ENCODE measurements around the gene SOX13.
"Not testable (repeated sequence)": the region's sequence is repeated elsewhere in the genome, so short reads cannot be mapped to it uniquely, and the experiment has no call there.

SOX13 gene

DNA sequence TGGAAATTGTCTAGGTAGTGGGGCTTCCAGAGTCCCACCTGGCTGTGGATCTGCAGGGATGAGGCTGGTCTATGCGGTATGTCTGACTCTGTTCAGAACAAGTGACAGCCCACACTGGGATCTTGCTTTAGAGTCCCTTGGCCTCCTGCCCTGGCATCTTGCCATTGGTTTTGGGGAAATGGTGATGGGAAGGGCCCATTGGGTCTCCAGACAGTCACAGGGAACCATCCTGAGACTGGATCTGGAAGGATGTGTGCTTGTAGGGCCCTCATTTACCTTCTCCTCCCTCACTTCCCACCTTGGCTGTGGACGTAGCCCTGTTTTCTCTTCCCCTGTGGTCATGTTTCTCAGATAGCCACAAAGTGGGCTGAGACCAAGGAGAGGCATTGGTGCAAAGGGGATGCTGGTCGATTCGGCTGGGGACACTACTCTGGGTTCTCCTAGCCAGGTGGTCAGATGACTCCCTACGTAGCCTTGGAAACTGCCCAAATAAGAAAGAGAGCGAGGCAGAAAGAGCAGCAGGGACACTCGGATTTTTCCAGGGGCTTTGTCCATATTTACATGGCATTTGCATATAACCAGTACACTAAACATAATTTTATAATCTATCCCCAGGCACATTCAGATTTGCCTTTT lies 15.1 kb downstream of the SOX13 start:
- no peak for DNase-seq

DNA sequence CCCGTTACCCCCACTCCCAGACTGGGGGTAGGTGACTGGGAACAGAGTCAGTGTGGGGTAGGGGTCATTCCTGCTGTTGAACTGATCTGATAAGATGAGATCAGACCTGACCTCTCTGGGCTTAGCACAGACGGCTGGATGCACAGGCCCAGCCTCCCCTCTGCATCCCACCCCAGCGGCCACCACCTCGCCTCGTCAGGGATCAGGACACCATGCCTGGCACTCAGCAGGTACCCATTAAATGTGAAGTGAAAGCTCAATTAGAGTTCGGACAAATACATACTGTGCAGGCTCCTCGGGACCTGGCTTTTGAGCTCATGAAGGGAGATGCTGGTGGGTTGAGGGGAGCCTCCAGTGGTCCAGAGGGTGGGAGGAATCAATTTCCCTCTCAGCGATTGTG lies 15.7 kb downstream of the SOX13 start:
- DNase-seq: no peak

DNA sequence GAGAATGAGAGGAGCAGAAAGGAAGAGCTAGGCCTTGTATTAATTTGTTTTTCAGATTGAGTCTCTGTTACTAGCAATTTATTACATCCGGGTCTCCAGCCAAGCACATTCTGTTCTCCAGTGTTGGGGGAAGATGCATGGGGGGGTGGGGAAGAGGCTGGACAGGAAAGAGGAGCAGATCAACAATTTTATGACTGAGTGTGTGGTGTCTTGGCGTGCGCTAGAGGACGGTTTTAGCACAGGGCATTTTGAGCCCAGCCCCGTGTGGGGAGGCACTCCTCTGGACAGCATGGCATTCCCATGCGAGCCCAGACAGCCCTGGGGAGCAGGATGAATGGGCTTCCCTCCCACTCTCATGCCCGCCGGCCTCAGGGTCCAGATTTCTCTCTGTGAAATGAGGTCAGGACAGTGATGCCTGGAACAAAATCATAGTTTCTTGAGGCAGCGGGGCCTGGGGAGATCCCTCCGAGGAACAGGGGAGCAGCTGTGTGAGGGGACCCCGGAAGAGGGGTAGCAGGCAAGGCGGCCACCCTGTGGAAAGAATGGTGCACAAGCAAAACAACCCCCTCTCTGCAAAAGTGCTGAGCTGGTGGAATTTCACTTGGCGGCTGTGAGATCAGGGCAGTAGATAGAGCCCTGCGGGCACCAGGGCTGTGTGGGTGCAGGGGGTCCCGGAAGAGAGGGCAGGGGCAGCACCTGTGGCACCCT lies 16.3 kb downstream of the SOX13 start:
- no peak for DNase-seq

DNA sequence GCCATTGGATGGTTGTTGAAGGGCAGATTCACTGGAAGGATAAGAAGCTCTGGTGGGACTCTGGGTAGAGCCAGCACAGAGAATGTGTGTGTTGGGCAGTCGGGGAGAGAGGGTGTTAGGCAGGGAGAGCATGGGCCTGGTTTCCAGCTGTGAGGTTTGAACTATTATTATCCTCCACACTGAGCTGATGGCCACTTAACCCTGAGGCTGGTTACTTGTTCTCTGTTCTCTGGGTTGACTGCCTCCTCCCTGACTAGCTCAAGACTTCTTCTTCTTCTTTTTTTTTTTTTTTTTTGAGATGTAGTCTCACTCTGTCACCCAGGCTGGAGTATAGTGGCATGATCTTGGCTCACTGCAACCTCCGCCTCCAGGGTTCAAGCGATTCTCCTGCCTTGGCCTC lies 17.2 kb downstream of the SOX13 start:
- not testable (repeated sequence) for DNase-seq

DNA sequence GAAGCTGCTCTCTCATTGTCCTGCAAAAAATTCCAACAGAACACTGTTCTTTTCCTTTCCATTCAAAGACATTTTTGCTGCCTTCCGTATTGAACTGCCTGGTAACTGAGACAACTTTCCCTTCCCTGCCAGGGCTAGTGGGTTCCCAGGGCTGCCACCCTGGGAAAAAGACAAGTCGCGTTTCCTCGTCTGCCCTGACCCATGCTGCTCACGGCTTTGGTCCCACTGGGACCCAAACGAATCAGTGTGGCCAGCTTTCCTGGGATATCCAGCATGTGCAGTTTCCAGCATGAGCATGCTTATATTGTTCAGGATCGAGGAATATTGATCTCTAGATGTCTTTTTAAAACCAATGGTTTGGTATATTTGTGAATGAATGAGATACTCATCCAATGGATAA lies 18.2 kb downstream of the SOX13 start:
- DNase-seq: no peak

DNA sequence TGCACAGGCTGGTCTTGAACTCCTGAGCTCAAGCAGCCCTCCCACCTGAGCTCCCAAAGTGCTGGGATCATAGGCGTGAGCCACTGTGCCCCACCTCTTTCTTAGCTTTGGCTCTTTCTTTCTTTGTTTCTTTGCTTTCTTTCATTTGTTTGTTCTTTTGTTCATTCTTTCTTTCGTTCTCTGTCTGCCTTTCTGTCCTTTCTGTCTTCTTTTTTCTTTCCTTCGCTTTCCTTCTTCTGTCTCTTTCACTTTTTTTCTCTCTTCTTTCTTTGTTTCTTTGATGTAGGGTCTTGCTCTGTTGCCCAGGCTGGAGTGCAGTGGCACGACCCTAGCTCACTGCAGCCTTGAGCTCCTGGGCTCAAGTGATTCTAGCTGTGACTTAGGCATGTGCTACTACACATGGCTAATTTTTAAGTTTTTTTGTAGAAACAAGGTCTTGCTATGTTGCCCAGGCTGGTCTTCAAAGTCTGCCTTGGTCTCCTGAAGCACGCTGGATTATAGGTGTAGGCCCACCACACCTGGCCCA lies 18.9 kb downstream of the SOX13 start:
- no peak for DNase-seq

DNA sequence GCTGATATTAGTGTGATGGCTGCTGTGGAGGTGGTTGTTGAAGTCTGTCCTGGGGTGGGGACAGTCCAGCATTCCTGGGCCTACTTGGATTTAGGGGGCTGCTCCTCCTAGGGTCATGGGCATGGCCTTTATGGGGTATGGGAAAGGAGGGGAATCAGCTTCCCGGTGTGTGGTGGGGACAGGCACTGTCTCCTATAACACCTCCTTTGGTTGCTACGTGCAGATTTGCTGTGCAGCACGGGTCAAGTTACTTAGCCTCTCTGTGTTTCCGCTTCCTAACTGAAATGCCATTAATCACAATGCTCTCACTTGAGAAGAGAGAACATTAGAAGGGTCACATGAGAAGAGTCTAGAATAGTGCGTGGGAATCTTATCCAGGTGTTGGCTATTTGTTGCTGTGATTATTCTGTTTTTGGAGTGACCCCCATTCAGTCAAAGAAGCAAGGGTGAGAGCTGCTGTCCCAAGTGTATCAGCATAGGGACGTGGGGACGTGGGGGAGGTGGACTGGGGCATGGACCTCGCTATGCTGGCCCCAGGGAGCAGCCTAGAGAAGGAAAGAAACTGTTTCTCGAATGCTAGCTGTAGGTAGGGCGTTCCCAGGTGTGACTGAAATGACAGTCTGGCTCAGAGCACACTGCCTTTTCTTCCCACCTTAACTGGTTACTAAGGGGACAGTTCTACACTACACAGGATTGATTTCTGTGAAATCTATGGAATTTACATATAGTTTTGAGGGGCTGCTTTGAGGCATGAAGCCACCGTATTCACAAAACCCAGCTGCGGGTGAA lies 19.9 kb downstream of the SOX13 start:
- DNase-seq: no peak

DNA sequence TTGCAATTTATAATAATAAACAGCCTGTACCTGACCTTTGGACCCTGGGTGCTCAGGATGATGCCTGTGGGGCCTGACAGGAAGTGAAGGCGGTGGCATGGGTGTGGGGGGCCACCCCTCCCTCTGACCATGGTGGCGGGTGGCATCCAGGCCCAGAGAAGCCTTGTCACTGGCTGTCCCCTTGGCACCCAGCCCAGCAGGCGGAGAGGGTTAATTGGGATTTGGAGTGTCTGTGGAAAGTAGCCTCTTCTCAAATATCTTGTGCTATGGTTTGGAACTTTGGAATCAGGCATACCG lies 20.5 kb downstream of the SOX13 start:
- no peak for DNase-seq

DNA sequence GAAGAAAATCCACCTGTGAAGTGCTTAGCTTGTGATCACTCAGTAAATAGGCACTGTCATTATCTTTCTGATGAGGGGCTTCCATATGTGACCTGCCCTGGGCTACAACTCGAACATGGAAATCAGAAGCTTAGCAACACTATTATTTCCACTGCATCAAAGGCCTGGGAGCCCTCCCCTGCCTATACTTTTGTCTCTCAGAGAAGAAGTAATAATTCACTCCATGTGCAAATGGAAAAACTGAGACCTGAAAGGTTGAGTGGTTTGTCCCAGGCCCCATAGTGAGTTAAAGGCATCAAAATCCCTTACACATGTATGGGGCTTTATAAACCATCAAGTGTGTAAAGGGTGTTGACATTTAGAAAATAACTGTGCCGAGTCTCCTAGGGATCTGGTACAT lies 20.9 kb downstream of the SOX13 start:
- DNase-seq: no peak

DNA sequence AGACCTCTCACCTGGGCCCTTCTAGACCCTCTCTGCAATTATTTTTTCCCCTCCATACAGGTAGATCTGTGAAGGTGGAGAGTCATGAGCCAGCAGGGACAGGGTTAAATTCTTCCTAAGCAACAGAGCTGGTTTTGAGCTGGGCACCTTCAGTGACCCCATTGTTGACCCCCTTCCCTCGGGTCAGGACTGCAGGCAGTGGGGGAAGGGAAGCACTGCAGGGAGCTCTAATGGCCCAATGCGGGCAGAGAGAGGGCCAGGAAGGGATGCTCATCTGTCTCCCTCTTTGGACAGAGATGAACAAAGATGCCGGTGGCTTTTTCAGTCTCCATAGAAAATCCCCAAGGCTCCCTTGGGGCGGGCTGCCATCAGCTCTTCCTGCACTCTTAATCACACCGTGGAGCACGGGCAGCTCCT lies 21.4 kb downstream of the SOX13 start:
- DNase-seq: no peak

DNA sequence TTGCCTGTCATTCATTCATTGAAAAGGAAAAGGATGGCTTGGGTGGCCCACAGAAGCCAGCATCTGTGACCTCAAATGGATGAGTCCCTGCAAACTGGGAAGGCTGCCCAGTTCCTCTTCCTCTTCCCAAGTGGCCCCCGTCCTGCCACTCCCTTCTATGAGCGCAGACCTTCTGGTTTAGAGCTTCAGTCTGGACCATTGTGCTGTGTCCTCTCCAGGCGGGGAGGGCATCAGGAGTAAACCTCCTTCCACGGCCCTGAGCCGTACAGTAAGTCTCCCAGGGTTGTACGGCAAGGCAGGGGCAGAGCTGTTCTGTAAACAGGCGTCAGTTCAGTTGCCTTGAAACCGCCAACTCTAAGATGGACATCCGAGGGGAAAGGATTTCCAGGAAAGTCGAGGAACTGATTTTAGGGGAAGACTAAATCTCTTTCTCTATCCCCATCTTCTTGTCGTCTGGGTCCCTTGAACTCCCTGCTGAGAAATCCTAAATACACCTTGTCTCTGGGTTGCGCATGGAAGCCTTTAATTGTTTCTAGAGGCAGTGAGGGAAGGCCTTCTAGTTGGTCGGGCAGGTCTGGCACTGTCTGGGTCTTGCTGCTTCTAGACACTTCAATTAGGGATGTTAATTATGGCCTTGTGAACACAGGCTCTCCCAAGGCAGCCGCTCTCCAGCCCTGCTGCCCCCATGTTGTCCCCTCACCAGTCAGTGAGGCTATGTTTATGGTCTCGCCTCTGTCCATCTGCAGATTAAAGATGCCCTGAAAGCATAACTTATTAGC lies 22.1 kb downstream of the SOX13 start:
- DNase-seq: no peak

DNA sequence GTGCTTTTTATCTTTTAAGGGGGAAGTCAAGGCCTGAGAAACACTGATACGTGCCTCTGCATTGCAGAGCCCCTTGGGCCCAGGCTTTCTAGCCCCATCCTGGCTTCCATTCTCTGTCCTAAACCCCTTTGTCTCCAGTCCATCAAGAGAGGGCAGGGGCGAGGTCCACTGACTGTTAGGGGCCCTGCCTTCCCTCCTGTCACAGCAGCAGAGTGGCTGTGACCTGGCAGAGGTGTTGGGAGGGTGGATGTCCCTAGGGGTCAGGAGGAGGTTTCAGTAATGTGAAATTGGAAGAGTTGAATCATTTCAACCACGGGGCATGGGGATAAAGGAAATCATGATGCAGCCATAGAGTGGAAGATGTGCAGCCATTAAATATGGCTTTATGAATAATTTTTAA lies 24.0 kb downstream of the SOX13 start:
- no peak for DNase-seq

DNA sequence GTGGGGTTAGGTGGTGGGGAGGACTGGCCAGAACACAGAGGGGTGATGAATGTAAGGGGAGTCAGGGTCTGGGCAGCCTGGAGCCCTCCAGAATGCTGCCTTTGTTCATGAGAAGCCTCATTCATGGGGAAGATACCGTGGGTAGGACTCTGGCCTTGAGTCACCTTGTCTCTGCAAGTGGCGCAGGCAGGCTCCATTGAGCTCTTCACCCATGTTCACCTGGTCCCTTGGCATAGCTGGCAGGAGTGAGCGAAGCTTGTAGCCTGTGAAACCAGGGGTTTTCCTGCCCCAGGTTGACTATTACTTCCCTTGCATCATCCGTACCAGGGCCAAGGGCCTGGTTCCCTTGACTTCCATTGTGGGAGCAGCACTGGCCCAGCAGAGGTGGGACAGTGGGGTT lies 25.8 kb downstream of the SOX13 start:
- DNase-seq: no peak

DNA sequence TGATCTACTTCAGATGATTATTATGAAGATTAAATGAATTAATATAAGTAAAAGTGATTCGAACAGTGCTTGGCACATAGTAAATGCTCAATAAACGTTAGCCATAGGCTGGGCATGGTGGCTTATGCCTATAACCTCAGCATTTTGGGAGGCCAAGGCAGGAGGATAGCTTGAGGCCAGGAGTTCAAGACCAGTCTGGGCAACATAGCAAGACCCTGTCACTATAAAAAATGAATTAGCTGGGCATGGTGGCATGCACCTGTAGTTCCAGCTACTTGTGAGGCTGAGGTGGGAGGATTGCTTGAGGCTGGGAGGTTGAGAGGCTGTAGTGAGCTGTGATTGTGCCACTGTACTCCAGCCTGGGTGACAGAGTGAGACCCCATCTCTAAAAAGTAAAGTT lies 26.8 kb downstream of the SOX13 start:
- not testable (repeated sequence) for DNase-seq

DNA sequence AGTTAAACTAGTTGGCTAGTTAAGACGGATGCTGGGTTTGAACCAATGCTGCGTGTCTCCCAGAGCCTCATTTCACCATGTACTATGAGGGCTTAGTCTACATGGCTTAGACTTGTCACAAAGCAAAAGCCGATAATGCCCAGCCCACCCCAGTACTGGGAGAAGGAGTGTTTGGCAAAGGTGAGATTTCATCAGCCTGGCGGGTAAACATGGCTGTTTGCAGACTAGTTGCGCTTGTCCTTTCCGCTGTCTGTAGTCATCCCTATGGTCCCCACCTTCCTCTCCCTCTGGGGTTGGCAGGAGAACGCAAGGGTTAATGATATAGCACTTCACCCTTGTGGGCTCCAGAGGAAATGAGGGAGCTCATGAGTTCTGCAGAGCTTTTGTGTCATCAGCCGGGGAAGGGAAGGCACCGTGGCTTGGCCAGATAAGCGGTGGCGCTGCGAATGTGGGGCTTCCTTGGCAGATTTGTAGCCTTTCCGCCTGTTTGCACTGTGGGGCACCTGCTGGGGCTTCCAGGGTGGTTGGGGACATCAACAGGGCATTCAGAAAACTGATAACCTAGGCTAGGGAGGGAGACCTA lies 29.2 kb downstream of the SOX13 start:
- no peak for DNase-seq

DNA sequence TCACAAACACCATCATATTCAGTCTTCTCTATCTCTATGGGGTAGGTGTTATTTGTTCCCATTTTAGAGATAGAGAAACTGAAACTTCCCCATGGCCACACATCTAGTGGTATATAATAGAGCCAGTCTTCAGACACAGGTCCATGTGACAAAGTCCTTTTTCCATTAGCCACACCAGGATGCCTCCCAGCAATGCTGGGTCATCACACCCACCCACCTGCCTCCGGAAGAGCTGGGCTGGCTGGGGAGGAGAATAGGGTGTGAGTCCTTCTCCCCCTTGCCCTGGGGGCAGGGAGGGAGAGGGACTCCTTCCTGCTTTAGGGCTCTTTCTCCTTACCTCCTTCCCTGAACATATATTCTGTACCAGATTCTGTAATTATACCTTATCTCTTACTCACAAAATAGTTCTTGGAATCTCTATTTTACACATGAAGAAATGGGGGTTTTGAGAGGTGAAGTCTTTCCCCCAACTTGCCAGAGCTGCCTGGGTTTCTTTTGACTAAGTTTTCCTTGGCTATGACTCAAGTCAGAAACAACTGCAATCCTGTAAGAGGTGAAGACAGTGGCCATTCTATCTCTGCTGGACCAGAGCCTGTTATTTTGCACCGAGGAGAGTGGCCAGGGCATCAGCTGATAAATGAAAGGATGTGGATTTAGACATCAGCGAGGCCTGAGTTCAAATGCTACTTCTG lies 30.0 kb downstream of the SOX13 start:
- DNase-seq: no peak

DNA sequence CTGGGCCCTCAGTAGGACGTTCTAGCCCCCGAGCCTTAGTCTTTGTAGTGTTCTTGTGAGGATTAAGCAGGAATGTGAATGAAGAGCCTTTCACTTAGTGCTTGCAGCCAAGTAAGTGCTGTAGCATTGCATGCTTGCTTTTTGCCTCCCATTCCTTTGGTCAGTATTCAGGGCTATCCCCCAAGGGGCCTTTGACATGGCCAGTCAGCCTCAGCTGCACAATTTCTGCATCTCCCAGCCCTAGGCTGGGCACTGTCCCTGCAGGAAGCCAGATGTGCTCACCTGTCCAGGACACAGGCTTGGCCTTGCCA lies 30.5 kb downstream of the SOX13 start:
- no peak for DNase-seq

DNA sequence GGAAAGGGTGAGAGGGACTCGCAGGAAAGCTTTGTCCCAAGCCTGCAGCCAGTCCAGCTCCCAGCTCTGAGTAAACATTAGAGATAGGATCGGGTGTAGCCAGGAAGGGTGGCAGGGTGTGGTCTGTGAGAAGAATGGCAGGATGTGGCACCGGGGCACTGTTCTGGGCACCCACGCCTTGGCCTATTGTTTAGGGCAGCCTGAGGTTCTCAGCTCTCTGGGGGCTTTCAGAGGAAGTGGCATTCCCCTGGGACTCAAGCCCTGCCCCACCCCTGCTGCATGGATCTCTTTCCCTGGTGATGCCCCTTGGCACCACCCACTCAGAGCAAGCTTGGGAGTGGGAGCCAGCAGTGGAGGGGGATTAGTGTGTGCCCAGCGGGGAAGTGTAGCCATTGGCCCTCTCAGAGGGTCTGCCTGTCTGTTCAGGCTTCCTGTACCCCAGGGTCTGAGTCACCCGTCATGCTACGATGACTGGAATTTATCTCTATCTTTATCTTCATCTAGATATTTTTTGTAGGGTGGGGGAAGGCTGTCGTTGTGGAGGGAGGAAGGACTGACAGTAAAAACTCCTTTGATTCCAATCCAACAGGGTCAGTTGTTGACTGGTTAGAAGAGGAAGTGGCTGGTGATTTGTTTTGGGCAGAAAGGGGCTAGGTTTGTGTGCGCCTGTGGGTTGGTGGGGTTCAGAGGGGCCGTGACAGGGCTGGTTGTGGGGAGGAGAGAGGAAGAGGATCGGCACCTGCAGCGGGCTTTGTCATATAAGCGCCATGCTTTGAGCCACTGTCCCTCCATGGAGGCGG lies 31.6 kb downstream of the SOX13 start:
- DNase-seq: no peak

DNA sequence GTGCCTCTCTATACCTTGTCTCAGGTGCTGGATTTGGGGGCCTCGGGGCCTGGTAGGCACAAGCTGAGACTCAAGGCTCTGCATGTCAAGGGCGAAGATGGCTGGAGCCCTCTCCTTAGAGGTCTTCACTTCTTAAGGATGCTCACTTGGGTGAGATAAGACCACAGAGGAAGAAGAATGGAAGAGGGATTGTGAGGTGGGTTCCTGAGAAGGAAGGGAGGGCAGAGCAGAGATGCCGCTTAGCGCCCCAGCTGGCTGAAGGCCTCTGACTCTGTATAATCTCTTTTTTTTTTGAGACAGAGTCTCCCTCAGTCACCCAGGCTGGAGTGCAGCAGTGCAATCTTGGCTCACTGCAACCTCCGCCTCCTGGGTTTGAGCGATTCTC lies 32.2 kb downstream of the SOX13 start:
- DNase-seq: no peak

DNA sequence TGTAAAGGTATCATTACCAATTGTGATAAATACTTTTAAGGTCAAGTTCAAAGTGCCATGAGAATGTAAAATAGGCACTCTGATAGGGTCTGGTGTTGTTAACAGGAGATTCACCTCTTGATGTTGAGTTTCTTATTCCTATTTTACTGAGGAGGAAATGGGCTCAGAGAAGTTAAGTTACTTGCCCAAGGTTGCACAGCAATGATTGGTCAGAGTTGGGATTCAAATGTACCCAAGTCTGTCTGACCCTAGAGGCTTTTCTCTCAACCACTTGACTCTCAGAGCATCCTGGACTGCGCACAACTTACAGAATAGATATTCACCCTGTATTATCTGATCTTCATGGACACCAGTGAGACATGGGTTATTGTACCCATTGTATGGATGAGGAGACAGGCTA lies 33.9 kb downstream of the SOX13 start:
- DNase-seq: no peak

DNA sequence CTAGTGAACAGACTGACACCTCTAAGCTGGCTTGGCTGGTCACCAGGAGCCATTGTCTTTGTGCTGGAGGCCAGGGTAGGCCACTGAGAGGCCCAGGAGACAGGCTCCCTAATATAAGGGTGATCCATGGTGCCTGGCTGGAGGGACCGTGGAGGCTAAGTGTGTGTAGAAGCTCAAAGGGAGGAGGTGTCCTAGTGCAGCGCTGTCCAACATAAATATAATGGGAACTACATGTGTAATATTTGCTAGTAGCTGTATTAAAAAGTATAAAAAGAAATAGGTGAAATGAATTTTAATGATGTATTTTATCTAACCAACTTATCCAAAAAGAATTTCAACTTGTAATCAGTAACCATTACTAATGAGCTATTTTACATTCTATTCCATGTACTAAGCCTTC lies 35.0 kb downstream of the SOX13 start:
- DNase-seq: no peak

All from NCI-H187 treated with DMSO at 0.1 percent for 48 hours (cell line).